Activated T-cell treated with anti-CD3 and anti-CD28 coated beads, Interleukin-2, amount 50 U/mL, for 72 hours (primary cell): Measurements from ENCODE around the gene FAM110A. TPM values are rescaled to one million over a fixed set of nuclear protein-coding genes. Genes with fewer than 3 reads are reported as not detected.
"Not testable (repeated sequence)": the region's sequence is repeated elsewhere in the genome, so short reads cannot be mapped to it uniquely, and the experiment has no call there.

Experiments used
- ATAC-seq, 2 donors: fragments of 150-1000 bp; cut with Tn5 transposase; replicated peaks in 1 of 2; 2 replicates each; pipeline ENCODE4 v1.10.0; 2021; ENCODE audit warnings: moderate library complexity in 2 of 2, mild to moderate bottlenecking in 1 of 2
- DNase-seq, 2 donors: peaks; one replicate each; pipeline ENCODE4 v3.0.0; 2021 to 2022; ENCODE audit warnings: mixed read lengths in 1 of 2
- H3K27ac Mint-ChIP-seq: one replicate; pipeline ENCODE4 v1.8.0; 2022; ENCODE audit warnings: mild to moderate bottlenecking, moderate library complexity, mixed read lengths
- H3K27me3 Mint-ChIP-seq: one replicate; pipeline ENCODE4 v1.8.0; 2022; ENCODE audit warnings: low read depth, mixed read lengths
- H3K36me3 Mint-ChIP-seq, 2 donors: one replicate each; pipeline ENCODE4 v1.8.0; 2022; ENCODE audit warnings: mixed read lengths in 2 of 2, mild to moderate bottlenecking in 1 of 2; ENCODE audit not compliant: insufficient read depth in 2 of 2
- H3K4me1 Mint-ChIP-seq: one replicate; pipeline ENCODE4 v1.8.0; 2022; ENCODE audit warnings: low read depth, mixed read lengths
- H3K4me3 Mint-ChIP-seq, 2 donors: one replicate each; pipeline ENCODE4 v1.8.0; 2022; ENCODE audit warnings: mild to moderate bottlenecking in 2 of 2, mixed read lengths in 2 of 2, moderate library complexity in 2 of 2
- H3K9me3 Mint-ChIP-seq, 2 donors: one replicate each; pipeline ENCODE4 v1.8.0; 2022; ENCODE audit warnings: mixed read lengths in 2 of 2
- total RNA-seq, 2 donors: library from RNA; stranded (reverse); gene quantifications; one replicate each; pipeline ENCODE4 v1.2.3, GENCODE V29; 2022

FAM110A gene
- total RNA-seq, 2 donors from 2014 or later: 21.1 to 24.5 TPM

DNA sequence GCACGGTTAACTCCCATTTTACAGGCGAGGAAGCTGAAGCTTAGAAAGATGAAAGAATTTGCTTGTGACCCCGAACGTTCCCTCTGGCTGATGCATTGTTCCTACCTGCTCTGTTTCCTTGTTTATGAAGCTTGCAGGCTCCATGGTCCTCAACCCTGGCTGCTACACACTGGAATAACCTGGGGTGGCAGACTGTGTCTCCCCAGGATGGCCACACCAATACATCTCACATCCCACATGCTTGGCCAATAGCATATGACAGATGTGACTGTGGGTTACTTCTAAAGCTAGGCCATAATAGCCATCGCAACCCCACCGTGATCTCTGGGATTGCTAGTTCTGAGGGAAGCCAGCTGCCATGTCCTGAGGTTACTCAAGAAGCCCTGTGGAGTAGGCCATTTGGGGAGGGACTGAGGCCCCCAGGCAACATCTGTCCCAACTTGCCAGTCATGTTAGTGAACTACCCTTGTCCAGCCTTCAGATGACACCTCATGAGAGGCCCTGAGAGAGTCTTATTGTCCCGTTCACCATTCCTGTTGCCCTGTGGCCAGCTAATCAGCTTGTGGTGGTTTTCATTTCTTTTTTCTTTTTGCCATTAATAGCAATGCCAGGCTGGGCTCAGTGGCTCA lies 6.7 kb upstream of the FAM110A start:
- Mint-ChIP-seq H3K4me1 (no peaks in the 10 kb centered on the region), H3K27me3 (no peaks in the 10 kb centered on the region), H3K27ac (no peak overlapping the region), H3K4me3 (no peak overlapping the region), H3K36me3 (no peaks in the 10 kb centered on the region), H3K9me3 (no peaks in the 10 kb centered on the region)
- no peak for ATAC-seq
- no peak for DNase-seq

DNA sequence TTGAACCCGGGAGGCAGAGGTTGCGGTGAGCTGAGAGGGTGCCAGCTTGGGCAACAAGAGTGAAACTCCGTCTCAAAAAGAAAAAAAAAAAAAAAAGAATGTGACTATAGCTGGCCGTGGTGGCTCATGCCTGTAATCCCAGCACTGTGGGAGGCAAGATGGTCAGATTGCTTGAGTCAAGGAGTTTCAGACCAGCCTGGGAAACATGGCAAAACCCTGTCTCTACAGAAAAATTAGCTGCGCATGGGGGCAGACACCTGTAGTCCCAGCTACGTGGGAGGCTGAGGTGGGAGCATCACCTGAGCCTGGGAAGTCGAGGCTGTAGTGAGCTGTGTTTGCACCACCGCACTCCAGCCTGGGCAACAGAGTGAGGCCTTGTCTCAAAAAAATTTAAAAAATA lies 5.5 kb upstream of the FAM110A start:
- not testable (repeated sequence) for H3K27me3 Mint-ChIP-seq, H3K4me1 Mint-ChIP-seq, H3K36me3 Mint-ChIP-seq, DNase-seq, H3K9me3 Mint-ChIP-seq, ATAC-seq, H3K27ac Mint-ChIP-seq, H3K4me3 Mint-ChIP-seq

DNA sequence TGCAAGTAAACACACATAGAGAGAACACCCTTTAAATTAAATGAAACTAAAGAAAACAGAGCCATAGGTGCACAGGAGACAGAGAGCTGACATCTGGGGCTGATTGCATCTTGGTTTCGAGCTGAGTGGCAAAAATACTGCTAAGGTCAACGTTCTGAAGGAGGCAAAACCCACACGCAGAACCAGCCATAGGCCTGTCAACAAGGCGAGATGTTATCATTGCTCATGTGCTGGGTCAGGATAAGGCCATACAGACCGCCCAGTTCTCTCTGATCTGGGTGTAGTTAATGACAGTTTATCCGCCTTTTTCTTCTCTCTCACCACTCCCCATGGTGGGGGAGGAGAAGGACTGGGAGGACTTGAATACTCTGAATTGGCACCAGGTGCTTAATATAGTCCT lies 4.5 kb upstream of the FAM110A start:
- no peak overlapping the region for H3K4me3 Mint-ChIP-seq
- H3K36me3 Mint-ChIP-seq: no peaks in the 10 kb centered on the region
- H3K27ac Mint-ChIP-seq: no peak overlapping the region
- H3K4me1 Mint-ChIP-seq: peaks cover 9% of the 10 kb centered on the region
- H3K27me3 Mint-ChIP-seq: no peaks in the 10 kb centered on the region
- DNase-seq (no peak), ATAC-seq (no peak)
- no peaks in the 10 kb centered on the region for H3K9me3 Mint-ChIP-seq

DNA sequence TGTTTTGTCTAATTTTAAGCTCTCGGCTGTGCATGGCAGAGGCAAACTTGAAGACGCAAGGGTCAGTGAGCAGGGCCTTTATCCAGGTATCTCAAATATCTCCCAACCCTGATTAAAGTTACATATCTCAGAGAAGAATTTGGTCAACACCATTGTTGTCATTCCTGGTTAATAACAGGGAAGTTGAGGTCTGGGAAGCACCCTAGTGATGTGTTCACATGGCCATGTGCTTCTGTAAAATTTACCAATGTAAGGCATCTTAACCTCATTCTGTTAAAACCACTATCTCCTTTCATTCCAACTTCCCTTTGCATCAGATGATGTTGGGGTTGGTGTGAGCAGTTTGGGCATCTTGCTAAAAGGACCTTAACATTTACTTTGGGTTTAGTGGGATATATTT lies 4.0 kb upstream of the FAM110A start:
- ATAC-seq: no peak

DNA sequence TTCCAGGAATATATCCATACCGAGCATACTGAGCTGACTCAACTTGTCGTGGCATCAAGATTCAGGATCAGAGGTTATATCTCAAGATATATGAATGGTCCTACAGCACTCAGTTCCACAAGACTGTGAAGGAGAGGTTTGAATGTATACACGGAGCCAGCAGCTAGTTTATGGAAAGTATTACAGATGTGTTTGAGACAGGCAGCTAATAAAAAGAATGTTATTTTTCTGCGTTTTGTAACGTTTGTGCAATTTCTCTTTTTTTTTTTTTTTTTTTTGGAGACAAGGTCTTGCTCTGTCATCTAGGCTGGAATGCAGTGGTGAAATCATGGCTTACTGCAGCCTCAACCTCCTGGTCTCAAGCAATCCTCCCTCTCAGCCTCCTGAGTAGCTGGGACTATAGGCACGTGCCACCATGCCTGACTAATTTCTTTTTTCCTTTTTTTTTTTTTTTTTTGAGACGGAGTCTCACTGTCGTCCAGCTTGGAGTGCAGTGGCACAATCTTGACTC lies 3.4 kb upstream of the FAM110A start:
- H3K36me3 Mint-ChIP-seq: no peaks in the 10 kb centered on the region
- no peaks in the 10 kb centered on the region for H3K27me3 Mint-ChIP-seq
- no peak for DNase-seq
- H3K27ac Mint-ChIP-seq: no peak overlapping the region
- no peak for ATAC-seq
- peaks cover 19% of the 10 kb centered on the region for H3K4me1 Mint-ChIP-seq
- H3K9me3 Mint-ChIP-seq: no peaks in the 10 kb centered on the region
- H3K4me3 Mint-ChIP-seq: no peak overlapping the region

More for the DNA sequence above, 4.0 kb upstream of the FAM110A start:
- H3K36me3 Mint-ChIP-seq: no peaks in the 10 kb centered on the region
- DNase-seq: no peak
- no peak overlapping the region for H3K4me3 Mint-ChIP-seq
- H3K9me3 Mint-ChIP-seq: no peaks in the 10 kb centered on the region
- no peaks in the 10 kb centered on the region for H3K27me3 Mint-ChIP-seq
- no peak overlapping the region for H3K27ac Mint-ChIP-seq
- H3K4me1 Mint-ChIP-seq: peaks cover 13% of the 10 kb centered on the region

DNA sequence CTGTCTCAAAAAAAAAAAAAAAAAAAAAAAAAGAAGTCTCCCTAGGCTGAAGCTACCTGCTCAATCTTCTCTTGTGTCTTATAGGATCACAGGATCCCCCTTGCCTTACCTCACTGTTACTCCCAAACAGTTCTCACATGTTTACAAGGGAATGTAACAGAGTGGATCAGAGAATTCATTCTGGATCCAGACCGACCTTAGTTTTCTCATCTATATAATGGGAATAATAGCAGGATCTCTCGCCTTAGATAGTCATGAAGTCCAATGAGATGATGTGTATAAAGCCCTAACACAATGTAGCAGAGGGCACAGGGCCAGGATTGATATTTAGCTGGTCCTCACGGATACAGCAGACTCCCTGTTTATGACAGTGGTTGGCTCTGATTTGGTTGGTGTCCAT lies 2.3 kb upstream of the FAM110A start:
- no peak for ATAC-seq
- H3K9me3 Mint-ChIP-seq: no peaks in the 10 kb centered on the region
- no peaks in the 10 kb centered on the region for H3K36me3 Mint-ChIP-seq
- no peak for DNase-seq
- H3K27ac Mint-ChIP-seq: no peak overlapping the region
- H3K27me3 Mint-ChIP-seq: no peaks in the 10 kb centered on the region
- H3K4me3 Mint-ChIP-seq: no peak overlapping the region
- peaks cover 30% of the 10 kb centered on the region for H3K4me1 Mint-ChIP-seq

DNA sequence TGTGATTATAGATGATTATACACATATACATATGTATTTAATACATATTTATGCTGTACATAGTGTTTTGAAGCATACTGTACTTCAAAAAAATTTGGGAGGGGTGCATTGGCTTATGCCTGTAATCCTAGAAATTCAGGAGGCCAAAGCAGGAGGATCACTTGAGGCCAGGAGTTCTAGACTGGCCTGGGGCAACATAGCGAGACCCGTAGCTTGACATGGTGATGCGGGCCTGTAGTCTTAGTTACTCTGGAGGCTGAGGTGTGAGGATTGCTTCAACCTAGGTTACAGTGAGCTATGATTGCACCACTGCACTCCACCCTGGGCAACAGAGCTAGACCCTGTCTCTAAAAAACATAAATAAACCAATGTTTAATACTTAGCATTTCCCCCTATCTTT lies 1.6 kb upstream of the FAM110A start:
- DNase-seq (no peak), ATAC-seq (no peak)
- H3K9me3 Mint-ChIP-seq: no peaks in the 10 kb centered on the region
- H3K27me3 Mint-ChIP-seq: no peaks in the 10 kb centered on the region
- peaks cover 0 to 2% of the 10 kb centered on the region in 2 donors for H3K36me3 Mint-ChIP-seq
- peaks cover 38% of the 10 kb centered on the region for H3K4me1 Mint-ChIP-seq
- H3K4me3 Mint-ChIP-seq: no peak overlapping the region
- H3K27ac Mint-ChIP-seq: no peak overlapping the region

DNA sequence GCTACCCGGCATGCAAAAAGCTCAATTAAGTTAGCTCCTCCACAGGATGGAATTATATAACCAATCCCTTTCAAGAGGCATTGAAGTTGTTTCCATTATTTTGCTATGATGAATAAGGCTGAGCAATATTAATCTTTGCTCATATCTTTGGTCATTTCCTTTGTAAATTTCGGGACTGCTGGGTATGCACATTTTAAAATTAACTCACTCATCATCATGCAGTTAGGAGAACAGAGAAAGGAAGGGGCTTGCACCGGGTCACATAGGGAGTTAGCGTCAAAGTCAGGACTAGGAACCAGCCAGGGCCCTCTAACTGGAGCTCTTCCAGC lies 430 bp upstream of the FAM110A start:
- ATAC-seq (no peak), DNase-seq (no peak)
- H3K4me3 Mint-ChIP-seq: peak overlapping the region; percentile 81 to 89
- H3K27me3 Mint-ChIP-seq: no peaks in the 10 kb centered on the region
- H3K27ac Mint-ChIP-seq: peak overlapping the region; percentile 68
- H3K36me3 Mint-ChIP-seq: peaks cover 6% of the 10 kb centered on the region in 2 donors
- H3K9me3 Mint-ChIP-seq: peaks cover 0 to 2% of the 10 kb centered on the region in 2 donors
- peaks cover 46% of the 10 kb centered on the region for H3K4me1 Mint-ChIP-seq

DNA sequence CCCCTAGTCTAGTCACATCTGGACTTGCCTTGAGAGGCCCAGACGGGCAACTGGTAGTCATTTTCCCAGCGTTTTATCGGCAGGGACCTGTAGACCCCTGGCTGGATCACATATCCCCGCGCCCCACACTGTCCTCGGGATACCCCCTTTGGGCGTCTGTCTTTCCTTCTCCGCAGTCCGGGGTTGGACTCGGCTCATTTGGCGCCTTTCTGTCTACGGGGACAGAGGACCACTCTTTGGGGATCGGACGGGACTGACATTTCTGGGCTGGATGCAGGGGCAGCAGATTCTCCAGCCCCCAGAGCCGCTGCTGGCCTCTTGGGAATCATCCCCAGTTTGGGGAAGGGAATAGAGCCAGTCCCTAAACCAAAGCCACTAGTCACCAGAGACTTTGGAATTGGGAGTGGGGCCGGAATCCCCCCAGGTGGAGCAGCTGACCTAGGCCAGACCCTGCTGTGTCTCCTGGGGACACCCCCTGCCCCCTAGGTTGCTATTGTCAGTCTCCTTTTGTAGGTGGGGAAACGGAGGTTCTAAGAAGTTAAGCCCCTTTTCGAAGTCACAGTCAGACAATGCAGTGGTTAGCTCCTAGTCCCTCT lies 734 bp downstream of the FAM110A start:
- peak overlapping the region; percentile 81 to 89 for H3K4me3 Mint-ChIP-seq
- ATAC-seq (no peak), DNase-seq (no peak)
- no peaks in the 10 kb centered on the region for H3K27me3 Mint-ChIP-seq
- H3K9me3 Mint-ChIP-seq: peaks cover 0 to 2% of the 10 kb centered on the region in 2 donors
- peaks cover 6 to 8% of the 10 kb centered on the region in 2 donors for H3K36me3 Mint-ChIP-seq
- peak overlapping the region; percentile 76 for H3K27ac Mint-ChIP-seq
- peaks cover 46% of the 10 kb centered on the region for H3K4me1 Mint-ChIP-seq

DNA sequence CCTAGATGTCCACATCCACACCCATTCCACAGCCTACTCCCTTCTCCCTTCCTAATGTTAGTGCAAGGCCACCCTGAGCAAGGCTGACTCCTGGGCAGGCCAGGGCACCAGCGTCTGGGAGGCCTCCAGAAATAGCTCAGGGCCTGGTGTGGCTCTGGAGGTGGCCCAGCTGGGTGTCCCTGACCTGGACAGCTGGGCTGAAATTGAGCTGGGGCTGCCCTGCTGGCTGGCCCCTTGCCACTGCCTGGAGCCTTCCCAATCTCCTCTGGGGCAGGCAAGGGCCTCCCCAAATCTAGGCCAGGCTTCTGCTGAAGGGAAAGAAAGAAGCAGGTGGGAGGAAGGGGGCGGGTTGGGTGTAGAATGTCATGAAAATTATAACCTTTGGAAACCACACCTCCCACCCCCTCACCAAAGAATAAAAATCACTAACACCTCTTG lies 2.1 kb downstream of the FAM110A start:
- no peak for ATAC-seq

DNA sequence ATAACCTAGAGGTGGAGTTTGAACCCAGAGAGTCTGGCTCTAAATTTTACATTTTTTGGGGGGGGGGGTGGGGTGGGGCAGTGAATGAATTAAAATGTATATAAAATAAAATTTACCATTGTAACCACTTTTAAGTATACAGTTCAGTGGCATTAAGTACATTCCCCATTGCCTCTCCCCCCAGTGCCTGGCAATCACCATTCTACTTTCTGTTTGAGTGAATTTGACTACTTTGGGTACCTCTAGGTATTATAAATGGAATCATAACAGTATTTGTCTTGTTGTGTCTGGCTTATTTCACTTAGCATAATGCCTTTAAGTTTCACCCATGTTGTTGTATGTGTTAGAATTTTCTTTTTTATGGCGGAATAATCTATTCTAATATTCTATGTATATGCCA lies 2.7 kb downstream of the FAM110A start:
- DNase-seq: peak; percentile 36 to 37

More for the DNA sequence above, 2.1 kb downstream of the FAM110A start:
- Mint-ChIP-seq H3K4me1 (peaks cover 49% of the 10 kb centered on the region), H3K9me3 (peaks cover 0 to 2% of the 10 kb centered on the region in 2 donors), H3K27ac (peak overlapping the region; percentile 21), H3K27me3 (no peaks in the 10 kb centered on the region), H3K36me3 (peaks cover 6 to 8% of the 10 kb centered on the region in 2 donors), H3K4me3 (peak overlapping the region; percentile 75 to 81)
- DNase-seq: peak; percentile 29 to 46

DNA sequence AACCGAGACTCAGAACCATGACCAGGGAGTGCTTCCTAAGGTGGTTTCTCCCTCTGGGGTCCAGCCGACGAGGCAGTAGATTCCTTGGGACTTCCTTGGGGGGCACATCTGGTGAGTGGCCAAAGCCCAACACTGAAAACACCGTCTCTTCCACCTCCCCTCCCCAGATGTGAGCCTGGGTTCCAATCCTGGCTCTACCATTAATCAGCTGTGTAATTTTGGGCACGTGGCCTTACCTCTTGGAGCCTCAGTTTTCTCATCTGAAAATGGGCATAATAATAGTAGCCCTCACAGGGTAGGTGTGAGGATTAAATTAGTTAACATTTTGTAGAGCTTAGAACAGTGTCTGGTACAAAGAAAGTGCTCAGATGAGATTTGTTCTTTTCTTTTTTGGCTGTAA lies 5.5 kb downstream of the FAM110A start:
- H3K4me1 Mint-ChIP-seq: peaks cover 49% of the 10 kb centered on the region
- H3K27ac Mint-ChIP-seq: no peak overlapping the region
- peaks cover 6 to 8% of the 10 kb centered on the region in 2 donors for H3K36me3 Mint-ChIP-seq
- peaks cover 0 to 2% of the 10 kb centered on the region in 2 donors for H3K9me3 Mint-ChIP-seq
- no peak for DNase-seq
- no peaks in the 10 kb centered on the region for H3K27me3 Mint-ChIP-seq
- ATAC-seq: no peak
- no peak overlapping the region for H3K4me3 Mint-ChIP-seq

More for the DNA sequence above, 2.7 kb downstream of the FAM110A start:
- Mint-ChIP-seq H3K36me3 (peaks cover 6 to 8% of the 10 kb centered on the region in 2 donors), H3K27me3 (no peaks in the 10 kb centered on the region), H3K4me1 (peaks cover 51% of the 10 kb centered on the region), H3K27ac (peak overlapping the region; percentile 83), H3K4me3 (peak overlapping the region; percentile 75 to 88), H3K9me3 (peaks cover 0 to 2% of the 10 kb centered on the region in 2 donors)
- ATAC-seq: peak; percentile 35 to 46

DNA sequence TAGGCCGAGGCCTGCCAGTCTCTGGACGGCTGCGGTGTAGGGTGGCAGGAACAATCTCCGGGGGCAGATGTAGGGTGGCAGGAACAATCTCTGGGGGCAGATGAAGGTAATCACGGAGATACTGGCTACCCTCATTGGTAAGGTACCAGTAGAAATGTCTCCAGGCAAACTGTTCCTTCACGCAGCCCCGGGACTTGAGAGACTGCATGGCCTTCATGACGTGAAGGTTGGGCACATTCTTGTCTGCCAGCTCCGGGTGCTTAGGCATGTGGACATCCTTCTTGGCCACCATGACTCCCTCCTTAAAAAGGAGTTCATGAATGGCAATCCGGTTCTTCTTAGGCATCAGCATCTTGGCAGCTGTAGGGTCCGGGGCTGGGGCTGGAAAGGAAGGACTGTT lies 6.1 kb downstream of the FAM110A start:
- H3K4me1 Mint-ChIP-seq: peaks cover 50% of the 10 kb centered on the region
- H3K4me3 Mint-ChIP-seq: no peak overlapping the region
- H3K36me3 Mint-ChIP-seq: peaks cover 6 to 8% of the 10 kb centered on the region in 2 donors
- DNase-seq (no peak), ATAC-seq (no peak)
- no peaks in the 10 kb centered on the region for H3K27me3 Mint-ChIP-seq
- H3K27ac Mint-ChIP-seq: no peak overlapping the region
- peaks cover 0 to 2% of the 10 kb centered on the region in 2 donors for H3K9me3 Mint-ChIP-seq

DNA sequence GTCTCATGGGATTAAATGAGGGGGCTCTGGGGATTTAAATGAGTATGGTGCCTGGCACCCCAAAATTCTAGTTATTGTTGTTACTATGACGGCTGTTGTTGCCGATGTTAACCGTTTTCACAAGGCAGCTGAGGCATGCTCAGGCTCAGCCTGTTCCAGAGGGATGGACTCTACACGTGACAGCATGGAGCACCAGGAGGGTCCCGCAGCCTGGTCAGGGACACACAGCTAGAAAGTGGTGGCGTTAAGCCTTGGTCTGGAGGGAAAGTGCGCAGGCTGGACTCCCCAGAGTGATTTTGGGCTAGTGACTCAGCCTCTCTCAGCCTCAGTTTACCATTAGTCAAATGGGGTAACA lies 7.0 kb downstream of the FAM110A start:
- no peak overlapping the region for H3K27ac Mint-ChIP-seq
- H3K27me3 Mint-ChIP-seq: no peaks in the 10 kb centered on the region
- peak overlapping the region; percentile 45 to 71 for H3K4me3 Mint-ChIP-seq
- peaks cover 47% of the 10 kb centered on the region for H3K4me1 Mint-ChIP-seq
- H3K36me3 Mint-ChIP-seq: peaks cover 6 to 8% of the 10 kb centered on the region in 2 donors
- ATAC-seq (no peak), DNase-seq (no peak)
- peaks cover 0 to 2% of the 10 kb centered on the region in 2 donors for H3K9me3 Mint-ChIP-seq
